ENCODE measurements around the gene CLEC4E.

GRCh38 chr12:8562310-8562709 lies 21.6 kb upstream of the CLEC4E start:
- TF ChIP-seq POLR2A (IDR thresholded peaks at IDR 0.05): no peak
- TF ChIP-seq, protein P1, sequence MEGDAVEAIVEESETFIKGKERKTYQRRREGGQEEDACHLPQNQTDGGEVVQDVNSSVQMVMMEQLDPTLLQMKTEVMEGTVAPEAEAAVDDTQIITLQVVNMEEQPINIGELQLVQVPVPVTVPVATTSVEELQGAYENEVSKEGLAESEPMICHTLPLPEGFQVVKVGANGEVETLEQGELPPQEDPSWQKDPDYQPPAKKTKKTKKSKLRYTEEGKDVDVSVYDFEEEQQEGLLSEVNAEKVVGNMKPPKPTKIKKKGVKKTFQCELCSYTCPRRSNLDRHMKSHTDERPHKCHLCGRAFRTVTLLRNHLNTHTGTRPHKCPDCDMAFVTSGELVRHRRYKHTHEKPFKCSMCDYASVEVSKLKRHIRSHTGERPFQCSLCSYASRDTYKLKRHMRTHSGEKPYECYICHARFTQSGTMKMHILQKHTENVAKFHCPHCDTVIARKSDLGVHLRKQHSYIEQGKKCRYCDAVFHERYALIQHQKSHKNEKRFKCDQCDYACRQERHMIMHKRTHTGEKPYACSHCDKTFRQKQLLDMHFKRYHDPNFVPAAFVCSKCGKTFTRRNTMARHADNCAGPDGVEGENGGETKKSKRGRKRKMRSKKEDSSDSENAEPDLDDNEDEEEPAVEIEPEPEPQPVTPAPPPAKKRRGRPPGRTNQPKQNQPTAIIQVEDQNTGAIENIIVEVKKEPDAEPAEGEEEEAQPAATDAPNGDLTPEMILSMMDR (IDR thresholded peaks at IDR 0.05): no peak
